Osteoblast (primary cell): ENCODE results near the gene KCNJ4. TPM values are rescaled to one million over a fixed set of nuclear protein-coding genes. Genes with fewer than 3 reads are reported as not detected.
A peak's percentile ranks its signal among the peaks of the same experiment; 100 is the strongest.
"Not testable (repeated sequence)": the region's sequence is repeated elsewhere in the genome, so short reads cannot be mapped to it uniquely, and the experiment has no call there.

Source experiments
- DNase-seq: peaks from one replicate; pipeline ENCODE4 v3.0.0; 2011; ENCODE audit warnings: low spot score, mixed read lengths; ENCODE audit not compliant: insufficient read length; ENCODE audit errors: missing footprints
- H2AFZ ChIP-seq: 2 replicates; pipeline ENCODE4 v1.6.0; 2011; ENCODE audit warnings: mild to moderate bottlenecking, low read length
- H3K27ac ChIP-seq: 2 replicates; pipeline ENCODE4 v1.5.1; 2011; ENCODE audit warnings: mild to moderate bottlenecking, low read depth, low read length, moderate library complexity
- H3K27me3 ChIP-seq: 2 replicates; pipeline ENCODE4 v1.6.0; 2012; ENCODE audit warnings: mild to moderate bottlenecking, control low read depth, inconsistent platforms, low read length, moderate library complexity; ENCODE audit not compliant: insufficient read depth
- H3K36me3 ChIP-seq: 2 replicates; pipeline ENCODE4 v1.5.1; 2011; ENCODE audit warnings: mild to moderate bottlenecking, low read length, control low read depth, moderate library complexity; ENCODE audit not compliant: insufficient read depth
- H3K4me1 ChIP-seq: 2 replicates; pipeline ENCODE4 v1.5.1; 2011; ENCODE audit warnings: mild to moderate bottlenecking, low read length, control low read depth, moderate library complexity; ENCODE audit not compliant: insufficient read depth
- H3K4me2 ChIP-seq: 2 replicates; pipeline ENCODE4 v1.6.0; 2011; ENCODE audit warnings: mild to moderate bottlenecking, low read length; ENCODE audit not compliant: insufficient read depth
- H3K4me3 ChIP-seq: fragments of 200-600 bp; sonication (generic); 3 replicates; pipeline ENCODE4 v1.5.1; 2012; ENCODE audit warnings: mild to moderate bottlenecking, low read length, inconsistent platforms; ENCODE audit not compliant: insufficient read depth
- H3K79me2 ChIP-seq: 2 replicates; pipeline ENCODE4 v1.6.0; 2012; ENCODE audit warnings: mild to moderate bottlenecking, low read length, control low read depth, inconsistent platforms; ENCODE audit not compliant: insufficient read depth
- H3K9me3 ChIP-seq: 2 replicates; pipeline ENCODE4 v1.5.1; 2011; ENCODE audit warnings: low read depth, low read length, control low read depth
- H4K20me1 ChIP-seq: 2 replicates; pipeline ENCODE4 v1.6.0; 2012; ENCODE audit warnings: mild to moderate bottlenecking, low read length, control low read depth; ENCODE audit not compliant: insufficient read depth
- total RNA-seq: library from RNA; depleted of rRNA; stranded (reverse); fragments of >200 nt; gene quantifications from 2 replicates; pipeline ENCODE4 v1.2.3, GENCODE V29; 2012
- TF ChIP-seq, protein P1 (sequence below): IDR thresholded peaks from 2 replicates; pipeline ENCODE4 v1.5.1; 2011; ENCODE audit warnings: mild to moderate bottlenecking, low read depth, low read length, moderate library complexity; ENCODE audit errors: extremely low read depth

Gene KCNJ4
- total RNA-seq, 1 donor: not detected

DNA sequence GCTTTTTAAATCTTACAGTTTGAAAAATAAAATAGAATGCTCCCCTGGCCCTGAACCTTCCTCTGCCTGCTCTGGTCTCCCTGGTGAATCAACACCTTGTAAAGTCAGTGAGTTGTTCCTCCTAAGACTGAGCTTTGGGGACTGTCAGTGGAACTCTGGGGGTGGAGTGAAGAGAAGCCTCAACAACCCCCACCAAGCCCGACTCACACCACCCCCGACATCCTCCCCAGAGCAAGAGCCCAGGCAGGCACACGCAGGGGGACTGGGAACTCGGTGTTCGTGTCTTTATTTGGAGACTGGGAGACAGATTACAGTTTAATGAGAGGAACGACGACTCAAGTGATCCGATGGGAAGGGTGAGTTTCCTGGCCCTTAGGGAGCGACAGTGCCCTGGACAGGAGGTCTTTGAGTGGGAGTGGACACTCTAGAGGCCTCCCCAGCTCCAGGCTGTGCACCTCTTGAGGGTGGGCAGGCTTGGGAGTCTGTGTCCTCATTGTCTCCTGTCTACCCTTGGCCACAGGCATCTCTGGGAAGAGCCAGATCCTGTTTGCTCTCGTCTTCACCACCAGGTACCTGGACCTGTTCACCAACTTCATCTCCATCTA is 19.1 kb upstream of the KCNJ4 start:
- Histone ChIP-seq H2AFZ (no peak overlapping the region), H3K4me3 (no peak overlapping the region), H3K36me3 (peaks cover 47% of the 10 kb centered on the region), H3K27me3 (no peaks in the 10 kb centered on the region), H4K20me1 (peaks cover 18% of the 10 kb centered on the region), H3K9me3 (no peaks in the 10 kb centered on the region), H3K4me1 (peaks cover 9% of the 10 kb centered on the region), H3K4me2 (no peak overlapping the region), H3K27ac (no peak overlapping the region), H3K79me2 (peaks cover 44% of the 10 kb centered on the region)
- DNase-seq: peak; percentile 66
- TF ChIP-seq, protein P1, sequence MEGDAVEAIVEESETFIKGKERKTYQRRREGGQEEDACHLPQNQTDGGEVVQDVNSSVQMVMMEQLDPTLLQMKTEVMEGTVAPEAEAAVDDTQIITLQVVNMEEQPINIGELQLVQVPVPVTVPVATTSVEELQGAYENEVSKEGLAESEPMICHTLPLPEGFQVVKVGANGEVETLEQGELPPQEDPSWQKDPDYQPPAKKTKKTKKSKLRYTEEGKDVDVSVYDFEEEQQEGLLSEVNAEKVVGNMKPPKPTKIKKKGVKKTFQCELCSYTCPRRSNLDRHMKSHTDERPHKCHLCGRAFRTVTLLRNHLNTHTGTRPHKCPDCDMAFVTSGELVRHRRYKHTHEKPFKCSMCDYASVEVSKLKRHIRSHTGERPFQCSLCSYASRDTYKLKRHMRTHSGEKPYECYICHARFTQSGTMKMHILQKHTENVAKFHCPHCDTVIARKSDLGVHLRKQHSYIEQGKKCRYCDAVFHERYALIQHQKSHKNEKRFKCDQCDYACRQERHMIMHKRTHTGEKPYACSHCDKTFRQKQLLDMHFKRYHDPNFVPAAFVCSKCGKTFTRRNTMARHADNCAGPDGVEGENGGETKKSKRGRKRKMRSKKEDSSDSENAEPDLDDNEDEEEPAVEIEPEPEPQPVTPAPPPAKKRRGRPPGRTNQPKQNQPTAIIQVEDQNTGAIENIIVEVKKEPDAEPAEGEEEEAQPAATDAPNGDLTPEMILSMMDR: no peak

DNA sequence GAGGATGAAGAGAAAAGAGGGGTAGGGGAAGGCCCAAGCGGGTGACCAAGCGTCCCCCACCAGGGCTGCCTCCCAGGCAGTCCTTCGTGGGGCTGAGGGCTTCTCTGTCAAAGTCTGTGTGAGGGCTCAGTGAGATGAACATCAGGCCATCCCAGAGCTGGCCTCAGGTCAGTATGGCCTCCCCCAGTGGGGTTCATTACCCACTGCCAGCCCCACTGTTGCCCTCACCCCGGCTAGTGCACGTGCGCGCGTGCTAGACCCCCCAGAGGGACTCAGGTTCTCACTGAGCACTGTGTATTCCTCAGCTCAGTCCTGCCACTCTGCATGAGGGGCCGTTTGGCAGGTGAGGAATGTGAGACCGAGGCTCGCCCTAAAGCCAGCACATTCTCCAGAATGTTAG is 16.2 kb upstream of the KCNJ4 start:
- Histone ChIP-seq H3K9me3 (no peaks in the 10 kb centered on the region), H3K4me2 (no peak overlapping the region), H3K4me1 (peaks cover 15% of the 10 kb centered on the region), H2AFZ (no peak overlapping the region), H3K27ac (no peak overlapping the region), H3K36me3 (peaks cover 35% of the 10 kb centered on the region), H3K27me3 (no peaks in the 10 kb centered on the region), H3K79me2 (peaks cover 56% of the 10 kb centered on the region), H3K4me3 (no peak overlapping the region), H4K20me1 (peaks cover 18% of the 10 kb centered on the region)
- DNase-seq: peak; percentile 74
- TF ChIP-seq, protein P1: no peak

DNA sequence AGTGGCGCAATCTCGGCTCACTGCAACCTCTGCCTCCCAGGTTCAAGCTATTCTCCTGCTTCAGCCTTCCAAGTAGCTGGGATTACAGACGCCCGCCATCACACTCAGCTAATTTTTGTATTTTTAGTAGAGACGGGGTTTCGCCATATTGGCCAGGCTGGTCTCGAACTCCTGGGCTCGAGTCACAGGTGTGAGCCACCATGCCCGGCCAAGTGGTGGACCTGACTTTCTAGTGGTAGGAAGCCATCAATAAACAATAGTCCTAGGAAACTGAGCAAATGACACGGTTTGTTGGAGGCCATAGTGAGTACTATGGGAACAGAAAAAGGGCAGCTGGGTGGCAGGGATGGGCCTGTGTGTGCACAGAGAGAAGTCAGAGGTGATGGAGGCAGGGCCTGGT is 15.2 kb upstream of the KCNJ4 start:
- not testable (repeated sequence) for DNase-seq, H3K4me2 ChIP-seq, H3K27me3 ChIP-seq, H2AFZ ChIP-seq, H3K9me3 ChIP-seq, H3K4me3 ChIP-seq
- H3K4me1 ChIP-seq: peaks cover 15% of the 10 kb centered on the region
- peaks cover 18% of the 10 kb centered on the region for H4K20me1 ChIP-seq
- H3K27ac ChIP-seq: peak overlapping the region; percentile 15
- H3K79me2 ChIP-seq: peaks cover 53% of the 10 kb centered on the region
- H3K36me3 ChIP-seq: peaks cover 28% of the 10 kb centered on the region

DNA sequence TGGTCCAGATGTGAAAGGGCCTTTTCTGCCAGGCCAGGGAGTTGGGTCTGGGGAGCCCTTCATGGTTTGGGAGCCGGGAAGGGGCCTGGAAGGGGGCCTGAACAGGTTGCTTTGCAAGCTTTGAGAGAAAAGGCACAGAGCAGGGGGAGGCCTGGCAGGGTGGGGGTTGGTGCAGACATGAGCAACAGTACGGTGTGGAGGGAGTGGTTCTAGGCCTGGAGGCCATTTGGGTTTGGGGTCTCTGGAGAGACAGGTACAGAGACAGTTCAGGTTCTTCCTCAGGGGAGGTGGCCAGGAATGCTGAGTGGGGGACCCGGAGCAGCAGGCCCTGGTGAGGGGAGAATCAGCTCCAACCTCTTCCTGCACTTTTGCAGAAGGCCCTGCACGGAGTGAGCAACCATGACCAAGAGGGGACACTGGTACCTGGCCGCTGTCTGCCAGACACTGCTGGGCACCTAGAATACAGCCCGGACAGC is 14.3 kb upstream of the KCNJ4 start:
- peaks cover 15% of the 10 kb centered on the region for H3K4me1 ChIP-seq
- H3K9me3 ChIP-seq: no peaks in the 10 kb centered on the region
- H3K4me3 ChIP-seq: peak overlapping the region; percentile 89
- peak; percentile 43 for DNase-seq
- peaks cover 18% of the 10 kb centered on the region for H4K20me1 ChIP-seq
- H2AFZ ChIP-seq: no peak overlapping the region
- peaks cover 21% of the 10 kb centered on the region for H3K36me3 ChIP-seq
- peak overlapping the region; percentile 91 for H3K4me2 ChIP-seq
- peaks cover 4% of the 10 kb centered on the region for H3K27me3 ChIP-seq
- H3K79me2 ChIP-seq: peaks cover 48% of the 10 kb centered on the region
- H3K27ac ChIP-seq: peak overlapping the region; percentile 86
- TF ChIP-seq, protein P1: no peak
